T follicular helper cell (primary cell): Measurements from ENCODE around the gene LCE3C.
"Not testable (repeated sequence)": the region's sequence is repeated elsewhere in the genome, so short reads cannot be mapped to it uniquely, and the experiment has no call there.

Source experiments
- DNase-seq: peaks from one replicate; pipeline ENCODE4 v3.0.0-alpha.2; 2020; ENCODE audit warnings: low read depth
- total RNA-seq, 2 experiments: gene quantifications; one replicate each; lab custom pipeline; 2026; lab: John Stamatoyannopoulos, UW

The LCE3C gene
- total RNA-seq = 0 reads per million in 2 experiments

- DNase-seq = no peak
Measured at GRCh38 chr1:152599934-152600333, at the start of gene LCE3C. LCE3C (plus strand) TSS chr1:152600234; CDS start chr1:152600732, 498 bp downstream.

DNA sequence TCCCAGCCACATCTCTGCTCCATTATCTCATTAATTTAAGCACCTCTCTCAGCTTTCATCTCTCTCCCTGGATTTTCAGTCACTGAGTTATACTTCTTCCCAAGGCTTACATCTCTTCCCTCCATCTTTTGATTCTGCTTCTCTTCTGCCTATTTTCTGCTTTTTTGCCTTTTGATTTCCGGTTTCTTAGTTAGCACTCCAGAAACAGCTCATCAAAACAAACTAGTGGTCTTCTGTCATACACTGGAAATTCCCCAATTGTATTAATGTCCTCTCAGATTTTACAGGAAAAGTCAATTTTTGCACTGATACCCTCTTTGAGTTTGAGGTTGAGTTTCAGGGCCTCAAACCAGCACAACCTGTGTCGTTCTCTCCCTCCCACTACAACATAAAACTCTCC is 34.9 kb upstream of the LCE3C start:
- no peak for DNase-seq

DNA sequence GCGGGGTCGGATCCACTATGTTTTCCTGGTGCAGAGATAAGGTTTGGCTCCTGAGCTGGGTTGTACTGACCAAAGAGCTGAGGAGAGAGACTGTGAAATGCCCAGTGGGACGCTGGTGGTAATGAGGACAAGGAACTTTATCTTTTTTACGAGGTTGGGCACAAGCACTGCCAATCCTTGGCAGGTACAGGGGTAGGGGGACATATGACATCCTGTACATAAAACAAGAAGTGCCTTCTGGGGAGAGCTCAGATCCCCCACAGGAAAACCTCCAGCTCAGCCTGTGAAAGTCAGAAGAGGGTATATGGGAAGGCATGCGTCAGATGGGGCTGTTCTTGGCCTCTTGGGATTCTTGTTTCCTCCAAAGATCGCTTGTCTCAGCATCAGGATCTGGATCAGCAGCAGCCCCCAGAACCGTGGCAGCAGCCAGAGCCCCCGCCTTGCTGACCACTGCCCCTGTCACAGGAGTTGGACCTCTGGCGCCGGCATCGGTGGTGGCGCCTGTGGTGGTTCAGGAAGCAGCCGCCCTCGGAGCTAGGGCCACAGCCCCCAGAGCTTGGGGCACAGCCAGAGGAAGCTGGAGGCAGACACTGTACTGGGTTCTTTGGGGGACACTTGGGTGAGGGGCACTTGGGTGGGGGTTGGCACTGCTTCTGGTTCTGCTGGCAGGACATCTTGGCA is 34.4 kb upstream of the LCE3C start:
- DNase-seq = no peak

- no peak for DNase-seq
Measured at GRCh38 chr1:152566681-152567080, 33.4 kb upstream of the LCE3C start, which contains the start of gene LCE3E. LCE3E (minus strand) TSS chr1:152566780; CDS start chr1:152566208, 572 bp downstream.

DNA sequence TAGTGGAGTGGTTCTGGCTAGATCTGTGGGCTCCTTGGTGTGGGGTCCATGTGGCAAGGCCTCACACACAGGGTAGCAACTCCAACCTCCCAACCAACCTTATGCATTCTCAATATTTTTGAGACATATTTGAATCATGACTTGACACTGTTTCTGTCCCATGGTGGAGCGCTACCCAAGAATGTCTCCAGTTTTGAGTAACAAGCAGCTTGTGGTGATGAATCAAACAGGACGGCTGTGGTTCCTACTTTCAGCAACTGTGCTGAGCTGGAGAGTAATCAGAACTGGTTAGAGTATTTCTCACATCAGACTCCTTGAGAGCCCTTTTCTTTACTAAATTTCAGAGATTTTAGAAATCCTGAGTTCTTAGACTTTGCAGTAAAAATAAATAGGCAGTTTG is 22.9 kb upstream of the LCE3C start:
- DNase-seq = no peak

- DNase-seq = not testable (repeated sequence)
Measured at GRCh38 chr1:152579526-152579925, 20.5 kb upstream of the LCE3C start.

GRCh38 chr1:152580433-152580832 is 19.6 kb upstream of the LCE3C start, which contains the start of gene LCE3D:
LCE3D (minus strand) TSS chr1:152580516; CDS start chr1:152579936, 580 bp downstream.
- no peak for DNase-seq

GRCh38 chr1:152582647-152583046 is 17.4 kb upstream of the LCE3C start:
- DNase-seq = no peak

GRCh38 chr1:152585586-152585985 is 14.4 kb upstream of the LCE3C start:
- no peak for DNase-seq

- no peak for DNase-seq
Measured at GRCh38 chr1:152596986-152597385, 3.0 kb upstream of the LCE3C start.

GRCh38 chr1:152613511-152613910 is 13.5 kb downstream of the LCE3C start, which contains the start of gene LCE3B:
LCE3B (plus strand) TSS chr1:152613811; CDS start chr1:152613811, 0 bp downstream.
- DNase-seq = no peak

- no peak for DNase-seq
Measured at GRCh38 chr1:152621993-152622392, 22.0 kb downstream of the LCE3C start.

- no peak for DNase-seq
Measured at GRCh38 chr1:152622803-152623202, 22.8 kb downstream of the LCE3C start, which contains the start of gene LCE3A. LCE3A (minus strand) TSS chr1:152623103; CDS start chr1:152623103, 0 bp downstream.

DNA sequence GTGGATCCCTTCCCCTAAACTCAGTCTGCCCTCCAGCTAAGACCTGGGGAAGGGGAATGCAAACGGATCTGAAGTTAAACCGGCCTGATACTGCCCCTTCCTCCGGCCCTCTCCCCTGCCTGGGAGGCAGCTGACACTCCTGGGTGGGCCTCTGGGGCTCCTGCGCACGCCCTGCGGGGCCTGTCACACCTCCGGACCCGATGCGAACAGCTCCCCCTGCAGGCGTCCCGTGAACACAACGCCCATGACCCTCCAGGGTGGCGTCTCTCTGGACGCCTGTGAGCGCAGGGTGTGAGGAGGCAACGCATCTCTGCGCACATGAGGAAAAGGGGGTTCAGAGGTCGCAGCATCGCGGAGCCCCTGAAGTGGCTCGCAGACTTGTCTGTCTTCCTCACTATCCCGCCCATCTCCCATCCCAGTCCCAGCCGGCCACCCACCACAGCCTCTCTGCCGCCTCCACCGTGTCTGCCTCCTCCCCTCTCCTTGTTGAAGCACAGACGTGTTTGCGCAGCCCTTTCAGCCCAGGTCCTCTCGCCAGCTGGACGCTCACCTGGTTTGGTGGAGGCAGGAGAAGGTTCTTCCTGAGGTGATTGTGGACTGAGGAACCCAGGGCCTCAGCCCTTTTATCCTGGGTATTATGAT is 23.3 kb downstream of the LCE3C start:
- DNase-seq = no peak

DNA sequence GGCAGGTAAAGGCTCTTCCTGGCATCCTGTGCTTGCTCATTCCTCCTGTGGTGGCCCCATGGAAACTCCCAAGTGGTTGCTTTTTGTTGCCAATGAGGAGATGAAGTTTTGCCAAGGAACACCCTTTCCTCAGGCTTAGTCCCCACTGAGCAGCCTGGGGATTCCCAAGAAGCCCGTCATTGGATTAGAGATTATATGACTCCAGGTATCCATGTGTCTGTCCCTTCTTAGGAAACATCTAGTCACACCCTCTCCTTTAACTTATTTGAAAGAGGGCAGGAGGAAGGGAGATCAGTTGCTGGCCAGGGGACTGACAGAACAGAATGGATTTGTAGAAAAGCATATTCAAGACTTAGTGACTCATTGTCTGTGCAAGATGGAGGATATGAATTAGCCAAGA is 26.7 kb downstream of the LCE3C start:
- DNase-seq = no peak

DNA sequence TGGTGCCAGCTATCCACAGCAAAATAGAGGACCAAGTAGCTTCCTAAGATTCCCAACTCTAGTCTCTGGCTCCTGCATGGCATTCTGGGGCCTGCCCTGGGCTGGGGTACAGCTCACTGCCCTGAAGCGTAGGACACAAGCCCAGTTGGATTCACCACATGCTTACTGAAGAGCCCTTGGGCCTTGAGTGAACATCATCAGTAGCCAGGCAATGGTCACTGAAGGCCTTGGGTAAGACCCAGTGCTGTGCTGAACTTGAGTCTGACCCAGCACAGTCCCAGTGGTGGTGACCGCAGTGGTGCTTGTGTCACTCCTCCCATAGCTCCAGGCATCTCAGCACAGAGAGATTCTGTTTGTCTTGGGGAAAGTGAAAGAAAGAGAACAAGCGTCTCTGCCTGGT is 30.6 kb downstream of the LCE3C start:
- no peak for DNase-seq

DNA sequence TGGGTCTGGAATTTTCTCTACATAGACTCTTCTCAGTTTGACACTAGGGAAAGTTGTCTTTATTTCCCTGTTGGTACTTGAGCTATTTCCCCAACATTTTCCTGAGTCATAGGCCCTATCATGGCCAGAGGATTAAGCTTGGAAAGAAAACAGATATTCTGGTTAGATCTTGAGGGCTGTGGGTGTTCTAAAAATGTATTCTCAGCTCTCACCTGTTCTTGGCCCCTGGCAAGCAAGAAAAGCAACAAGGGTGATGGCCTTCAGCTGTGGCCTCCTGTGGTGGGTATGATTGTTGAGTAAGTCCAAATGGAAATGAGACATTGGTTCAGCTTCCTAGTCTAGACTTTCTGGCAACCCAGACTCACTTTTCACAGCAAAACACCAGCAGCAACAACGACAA is 40.3 kb downstream of the LCE3C start:
- DNase-seq = no peak

GRCh38 chr1:152643945-152644344 is 43.9 kb downstream of the LCE3C start:
- no peak for DNase-seq

DNA sequence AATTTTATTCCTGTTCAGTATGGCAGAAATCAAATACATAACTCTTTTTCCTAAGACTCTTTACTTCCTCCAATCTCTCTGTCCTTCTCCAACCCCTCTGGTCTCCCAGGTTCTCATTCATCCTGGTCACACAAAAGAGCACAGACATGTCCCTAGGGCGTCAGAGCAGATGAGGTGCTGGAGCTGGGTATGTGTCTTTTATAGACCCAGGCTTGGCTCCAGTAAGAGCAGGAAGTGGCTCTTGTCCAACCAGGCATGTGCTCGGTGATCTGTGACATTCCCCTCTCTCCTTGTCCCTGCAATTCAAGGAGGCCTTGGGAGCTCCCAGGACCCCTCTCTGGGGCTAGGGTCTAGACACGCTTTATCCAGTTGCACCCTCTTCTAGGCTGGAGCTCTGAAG is 45.1 kb downstream of the LCE3C start:
- DNase-seq = no peak

DNA sequence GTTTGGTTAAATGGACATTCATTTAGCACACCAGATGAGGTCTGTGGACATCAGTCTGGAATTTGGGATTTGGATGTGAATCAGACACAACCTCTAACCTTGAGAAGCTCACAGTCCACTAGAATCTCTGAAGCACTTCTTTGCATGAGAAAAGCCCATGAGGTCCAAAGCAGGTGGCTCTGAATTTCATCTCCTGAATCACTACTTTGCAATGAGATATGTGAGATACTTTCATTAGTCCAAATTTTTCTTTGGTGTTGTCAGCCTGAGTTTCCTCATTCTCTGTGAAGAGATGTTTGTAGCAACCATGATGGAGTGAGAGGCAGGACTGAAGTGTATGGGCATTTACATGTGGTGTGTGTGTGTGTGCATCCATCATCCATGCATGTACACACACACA is 46.6 kb downstream of the LCE3C start:
- no peak for DNase-seq
